GM21381 (cell line): Measurements from ENCODE around the gene LCN1.
A peak's percentile ranks its signal among the peaks of the same experiment; 100 is the strongest.

Experiments used
- ATAC-seq: cut with Tn5 transposase; IDR thresholded peaks from one replicate; pipeline ENCODE4 v1.9.1; 2021; ENCODE audit warnings: mild to moderate bottlenecking, moderate library complexity; ENCODE audit not compliant: unreplicated experiment

Gene LCN1

GRCh38 chr9:135488013-135488330, 33.3 kb upstream of the LCN1 start:
- no peak for ATAC-seq

- ATAC-seq = no peak
Measured at GRCh38 chr9:135488527-135488926, 32.7 kb upstream of the LCN1 start.

- ATAC-seq = no peak
Measured at GRCh38 chr9:135489188-135489906, 31.9 kb upstream of the LCN1 start.

- ATAC-seq = no peak
Measured at GRCh38 chr9:135490166-135490870, 30.9 kb upstream of the LCN1 start.

GRCh38 chr9:135490980-135491464, 30.2 kb upstream of the LCN1 start:
- ATAC-seq = no peak

GRCh38 chr9:135491764-135492163, 29.5 kb upstream of the LCN1 start:
- ATAC-seq = no peak

GRCh38 chr9:135492886-135493669, 28.2 kb upstream of the LCN1 start:
- no peak for ATAC-seq

- ATAC-seq = no peak
Measured at GRCh38 chr9:135494791-135495559, 26.3 kb upstream of the LCN1 start.

- no peak for ATAC-seq
Measured at GRCh38 chr9:135498381-135499126, 22.7 kb upstream of the LCN1 start.

- peak; percentile 52 for ATAC-seq
Measured at GRCh38 chr9:135499326-135500070, 21.7 kb upstream of the LCN1 start.

- ATAC-seq = peak; percentile 16
Measured at GRCh38 chr9:135500071-135500524, 21.1 kb upstream of the LCN1 start.

GRCh38 chr9:135500525-135501260, 20.5 kb upstream of the LCN1 start, which contains the start of gene MRPS2:
Gene MRPS2 (plus strand): TSS chr9:135500682. CDS start chr9:135500711, 29 bp downstream.
- ATAC-seq = peak; percentile 80

- no peak for ATAC-seq
Measured at GRCh38 chr9:135501261-135502167, 19.7 kb upstream of the LCN1 start.

- no peak for ATAC-seq
Measured at GRCh38 chr9:135502168-135502872, 18.9 kb upstream of the LCN1 start.

- no peak for ATAC-seq
Measured at GRCh38 chr9:135502873-135503321, 18.3 kb upstream of the LCN1 start.

GRCh38 chr9:135503371-135504261, 17.6 kb upstream of the LCN1 start:
- ATAC-seq = no peak
